ENCODE measurements around the gene ADGRB2. TPM values are rescaled to one million over a fixed set of nuclear protein-coding genes. Genes with fewer than 3 reads are reported as not detected.
A peak's percentile ranks its signal among the peaks of the same experiment; 100 is the strongest.

Gene ADGRB2
- total RNA-seq, 1 experiment from 2014 or later, result 34.8 TPM

DNA sequence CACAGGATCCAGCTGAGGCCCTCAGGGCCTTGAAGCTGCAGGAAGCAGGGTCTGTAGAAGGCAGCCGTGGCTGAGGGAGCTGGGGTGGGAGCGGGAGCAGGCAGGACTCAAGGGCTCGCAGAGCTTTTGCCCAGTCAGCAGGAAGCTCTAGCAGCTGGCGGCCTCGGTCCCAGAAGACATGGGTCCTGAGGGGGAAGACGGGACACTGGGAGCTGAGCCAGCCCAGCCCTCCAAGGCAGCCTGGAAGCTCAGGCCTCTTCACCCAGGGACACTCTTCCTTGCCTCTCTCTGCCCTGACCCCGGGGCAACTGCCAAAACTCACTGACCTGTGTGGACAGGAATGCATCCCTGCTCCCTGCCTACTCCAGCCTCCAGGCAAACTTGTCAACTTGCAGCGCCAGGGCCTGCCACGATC lies 8.9 kb downstream of the ADGRB2 start:
- H3K27ac ChIP-seq (ENCODE audit: low read length), result no peak overlapping the region
- peaks cover 34% of the 10 kb centered on the region for H3K4me1 ChIP-seq (ENCODE audit: control insufficient read depth, insufficient read depth, low read length)
- intact Hi-C loops (cut with micrococcal nuclease; ENCODE audit: unreplicated experiment), result no loop called here
- H3K4me3 ChIP-seq (ENCODE audit: low read depth in 2 of 2, low read length in 2 of 2), result no peak overlapping the region
- 0 out of 2 replicates have a peak, but pooled peaks have one; percentile 18 for ATAC-seq
- BruUV-seq (replicated peaks), result no TSS peak
- POLR2A ChIA-PET, result interaction anchor here (0.6 kb wide), 1 partner anchor 51 kb away, joined by 4 read pairs; no protein-coding TSS in a partner anchor
- DNase-seq (ENCODE audit: low read depth, low spot score), result no peak
- H3K27me3 ChIP-seq (ENCODE audit: control insufficient read depth, insufficient read depth, low read length), result no peaks in the 10 kb centered on the region
- no peaks in the 10 kb centered on the region for H3K36me3 ChIP-seq (ENCODE audit: control insufficient read depth, insufficient read depth, low read length)
- in situ Hi-C loops (cut with HindIII; ENCODE audit: low pct_unique_long_range_greater_than_20kb, low sequenced_read_pairs), result no loop called here
- H3K9me3 ChIP-seq (ENCODE audit: control insufficient read depth, insufficient read depth, low read depth, low read length), result no peaks in the 10 kb centered on the region
- TF ChIP-seq POLR2AphosphoS5 (IDR thresholded peaks at IDR 0.05; ENCODE audit: low read depth, low read length) (no peak), SIN3A (IDR thresholded peaks at IDR 0.05; ENCODE audit: borderline replicate concordance, insufficient read depth, low read depth, low read length) (no peak), REST (IDR thresholded peaks at IDR 0.05; ENCODE audit: insufficient read depth in 1 of 2, low read depth in 2 of 2, low read length in 1 of 2) (no peak), CTCF (IDR thresholded peaks at IDR 0.05) (no peak), TCF7L2 (IDR thresholded peaks at IDR 0.05; ENCODE audit: low read depth, low read length) (no peak)
- CTCF ChIA-PET, result no interaction called here

DNA sequence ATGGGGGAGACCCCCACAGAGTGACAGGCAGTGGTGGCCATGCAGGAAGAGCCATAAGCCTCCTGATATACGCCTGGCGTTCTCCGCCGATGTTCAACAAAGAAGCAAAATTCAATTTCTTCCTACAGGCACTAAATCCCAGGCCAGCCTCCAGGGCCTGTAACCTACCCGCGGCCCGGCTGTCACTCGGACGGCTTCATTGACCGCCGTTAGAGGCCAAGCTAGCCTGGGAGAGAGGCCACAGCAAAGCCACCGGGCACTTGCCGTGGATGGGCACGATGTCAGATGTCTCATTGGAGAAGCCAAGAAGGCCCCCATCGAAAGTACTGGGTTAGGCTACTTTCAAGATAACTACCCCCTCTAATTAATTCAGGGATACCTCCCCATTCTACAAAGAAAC lies 9.7 kb downstream of the ADGRB2 start:
- ATAC-seq, result no peak
- BruUV-seq (replicated peaks), result no TSS peak
- DNase-seq (ENCODE audit: low read depth, low spot score), result no peak
- Histone ChIP-seq H3K9me3 (ENCODE audit: control insufficient read depth, insufficient read depth, low read depth, low read length) (no peaks in the 10 kb centered on the region), H3K27ac (ENCODE audit: low read length) (no peak overlapping the region), H3K4me3 (ENCODE audit: low read depth in 2 of 2, low read length in 2 of 2) (no peak overlapping the region), H3K27me3 (ENCODE audit: control insufficient read depth, insufficient read depth, low read length) (no peaks in the 10 kb centered on the region), H3K36me3 (ENCODE audit: control insufficient read depth, insufficient read depth, low read length) (no peaks in the 10 kb centered on the region), H3K4me1 (ENCODE audit: control insufficient read depth, insufficient read depth, low read length) (peaks cover 25% of the 10 kb centered on the region)
- in situ Hi-C loops (cut with HindIII; ENCODE audit: low pct_unique_long_range_greater_than_20kb, low sequenced_read_pairs) (no loop called here), intact Hi-C loops (cut with micrococcal nuclease; ENCODE audit: unreplicated experiment) (no loop called here)
- TF ChIP-seq SIN3A (IDR thresholded peaks at IDR 0.05; ENCODE audit: borderline replicate concordance, insufficient read depth, low read depth, low read length), result no peak
- TF ChIP-seq POLR2AphosphoS5 (IDR thresholded peaks at IDR 0.05; ENCODE audit: low read depth, low read length), result no peak
- no peak for TF ChIP-seq TCF7L2 (IDR thresholded peaks at IDR 0.05; ENCODE audit: low read depth, low read length)
- no peak for TF ChIP-seq REST (IDR thresholded peaks at IDR 0.05; ENCODE audit: insufficient read depth in 1 of 2, low read depth in 2 of 2, low read length in 1 of 2)
- TF ChIP-seq CTCF (IDR thresholded peaks at IDR 0.05), result no peak
- ChIA-PET CTCF (no interaction called here), POLR2A (interaction anchor here (0.6 to 0.7 kb wide), 2 partner anchors 52 to 428 kb away, joined by 3 to 4 read pairs; no protein-coding TSS in a partner anchor)
